Memory B cell (primary cell): ENCODE data around the gene HEBP1.

Experiments used
- ATAC-seq: fragments of 150-1000 bp; cut with Tn5 transposase; 2 replicates; pipeline ENCODE4 v1.10.0; 2021; ENCODE audit warnings: low read depth, mild to moderate bottlenecking, moderate library complexity
- DNase-seq, 2 donors: peaks; one replicate each; pipeline ENCODE4 v3.0.0; 2022; ENCODE audit warnings: low spot score in 2 of 2
- H3K27ac Mint-ChIP-seq: one replicate; pipeline ENCODE4 v1.8.0; 2022; ENCODE audit warnings: mild to moderate bottlenecking, moderate library complexity, mixed read lengths
- H3K27me3 Mint-ChIP-seq: one replicate; pipeline ENCODE4 v1.8.0; 2022; ENCODE audit warnings: mixed read lengths
- H3K36me3 Mint-ChIP-seq: one replicate; pipeline ENCODE4 v1.8.0; 2022; ENCODE audit warnings: mild to moderate bottlenecking, mixed read lengths
- H3K4me1 Mint-ChIP-seq: one replicate; pipeline ENCODE4 v1.8.0; 2022; ENCODE audit warnings: mixed read lengths
- H3K4me3 Mint-ChIP-seq: one replicate; pipeline ENCODE4 v1.8.0; 2022; ENCODE audit warnings: mild to moderate bottlenecking, moderate library complexity, mixed read lengths
- H3K9me3 Mint-ChIP-seq: one replicate; pipeline ENCODE4 v1.8.0; 2022; ENCODE audit warnings: mixed read lengths

HEBP1 gene

DNA sequence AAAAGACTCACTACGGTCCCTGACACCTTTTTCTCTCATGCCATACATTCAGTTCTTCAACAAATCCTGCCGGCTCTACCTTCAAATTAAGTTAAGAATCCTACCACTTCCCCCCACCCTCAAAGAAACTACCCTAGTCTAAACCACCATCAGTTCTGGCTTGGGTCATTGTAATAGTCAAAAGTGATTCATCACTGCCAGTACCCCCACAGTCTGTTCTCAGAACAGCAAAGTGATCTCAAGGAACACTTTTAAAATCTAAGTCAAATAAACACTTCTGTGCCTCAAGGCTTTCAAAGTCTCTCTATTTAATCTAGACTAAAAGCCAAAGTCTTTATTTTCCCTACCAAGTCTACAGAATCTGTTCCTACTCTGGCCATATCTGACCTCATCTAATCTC lies 32.1 kb upstream of the HEBP1 start:
- H3K27me3 Mint-ChIP-seq, result peaks cover 1% of the 10 kb centered on the region
- H3K4me3 Mint-ChIP-seq, result no peak overlapping the region
- no peak for DNase-seq
- no peak overlapping the region for H3K27ac Mint-ChIP-seq
- no peak for ATAC-seq
- H3K36me3 Mint-ChIP-seq, result no peaks in the 10 kb centered on the region
- no peaks in the 10 kb centered on the region for H3K9me3 Mint-ChIP-seq
- H3K4me1 Mint-ChIP-seq, result no peaks in the 10 kb centered on the region

DNA sequence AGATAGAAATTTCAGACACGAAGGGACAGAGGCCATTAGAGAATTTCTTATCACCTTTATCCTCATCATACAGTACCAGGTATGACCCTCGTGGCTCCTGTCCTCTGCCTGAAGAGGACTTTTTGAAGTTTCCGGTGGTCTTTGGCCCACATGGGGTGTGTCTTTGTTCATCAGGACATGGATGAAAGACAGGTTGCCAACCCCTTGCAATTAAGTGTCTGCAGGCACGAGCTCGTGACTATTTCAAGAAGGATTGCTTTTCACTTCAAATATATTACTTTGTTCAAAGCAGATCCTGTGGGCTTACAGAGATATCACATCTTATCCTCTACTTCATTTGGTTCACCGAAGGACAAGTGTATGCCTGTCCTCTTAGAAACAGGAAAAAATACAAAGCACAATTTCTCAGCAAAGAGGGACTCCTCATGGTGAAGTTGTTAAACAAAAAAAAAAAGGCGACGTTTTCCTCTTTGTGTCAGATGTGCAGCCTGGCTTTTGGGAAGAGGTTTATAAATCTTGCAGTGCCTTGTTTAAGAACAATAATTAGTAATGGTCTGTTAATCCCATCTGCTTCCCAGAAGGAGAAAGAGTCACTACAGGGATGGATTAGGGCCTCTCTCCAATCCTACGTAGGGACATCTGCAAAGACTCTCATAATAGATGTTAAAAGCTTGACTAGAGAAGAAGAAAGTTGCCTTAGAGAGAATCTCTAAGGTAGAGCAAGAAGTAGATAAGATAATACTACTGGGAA lies 30.7 kb upstream of the HEBP1 start:
- Mint-ChIP-seq H3K4me1 (no peaks in the 10 kb centered on the region), H3K9me3 (no peaks in the 10 kb centered on the region), H3K27ac (no peak overlapping the region), H3K27me3 (peaks cover 2% of the 10 kb centered on the region), H3K36me3 (no peaks in the 10 kb centered on the region), H3K4me3 (no peak overlapping the region)
- DNase-seq, result no peak
- ATAC-seq, result no peak

GRCh38 chr12:13028825-13029570 lies 28.9 kb upstream of the HEBP1 start:
- H3K9me3 Mint-ChIP-seq, result no peaks in the 10 kb centered on the region

DNA sequence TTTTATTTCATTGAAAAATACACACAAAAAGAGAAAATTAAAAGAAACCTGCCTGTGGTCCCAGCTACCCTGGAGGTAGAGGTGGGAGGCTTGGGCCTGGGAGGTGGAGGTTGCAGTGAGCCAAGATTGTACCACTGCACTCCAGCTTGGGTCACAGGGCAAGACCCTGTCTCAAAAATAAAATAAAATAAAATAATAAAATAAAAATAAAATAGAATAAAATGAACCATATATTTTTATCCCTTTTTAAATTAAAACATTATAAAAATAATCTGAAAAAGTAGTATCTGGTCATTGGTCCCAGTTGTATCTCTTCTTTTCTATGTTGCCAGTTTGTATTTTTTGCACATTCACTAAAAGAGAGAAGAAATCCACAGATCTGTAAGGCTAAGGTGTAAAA lies 27.4 kb upstream of the HEBP1 start:
- Mint-ChIP-seq H3K9me3 (no peaks in the 10 kb centered on the region), H3K27me3 (peaks cover 6% of the 10 kb centered on the region), H3K4me3 (no peak overlapping the region), H3K27ac (no peak overlapping the region), H3K4me1 (no peaks in the 10 kb centered on the region), H3K36me3 (no peaks in the 10 kb centered on the region)
- ATAC-seq, result no peak
- DNase-seq, result no peak

More at GRCh38 chr12:13028825-13029570, 28.9 kb upstream of the HEBP1 start:
- H3K4me1 Mint-ChIP-seq, result no peaks in the 10 kb centered on the region
- peaks cover 5% of the 10 kb centered on the region for H3K27me3 Mint-ChIP-seq
- no peak overlapping the region for H3K27ac Mint-ChIP-seq
- ATAC-seq (no peak), DNase-seq (no peak)
- no peaks in the 10 kb centered on the region for H3K36me3 Mint-ChIP-seq
- no peak overlapping the region for H3K4me3 Mint-ChIP-seq

GRCh38 chr12:13027032-13027431 lies 27.0 kb upstream of the HEBP1 start:
- H3K4me3 Mint-ChIP-seq, result no peak overlapping the region
- H3K4me1 Mint-ChIP-seq, result no peaks in the 10 kb centered on the region
- H3K27ac Mint-ChIP-seq, result no peak overlapping the region
- ATAC-seq (no peak), DNase-seq (no peak)
- no peaks in the 10 kb centered on the region for H3K36me3 Mint-ChIP-seq
- peaks cover 6% of the 10 kb centered on the region for H3K27me3 Mint-ChIP-seq
- H3K9me3 Mint-ChIP-seq, result no peaks in the 10 kb centered on the region

DNA sequence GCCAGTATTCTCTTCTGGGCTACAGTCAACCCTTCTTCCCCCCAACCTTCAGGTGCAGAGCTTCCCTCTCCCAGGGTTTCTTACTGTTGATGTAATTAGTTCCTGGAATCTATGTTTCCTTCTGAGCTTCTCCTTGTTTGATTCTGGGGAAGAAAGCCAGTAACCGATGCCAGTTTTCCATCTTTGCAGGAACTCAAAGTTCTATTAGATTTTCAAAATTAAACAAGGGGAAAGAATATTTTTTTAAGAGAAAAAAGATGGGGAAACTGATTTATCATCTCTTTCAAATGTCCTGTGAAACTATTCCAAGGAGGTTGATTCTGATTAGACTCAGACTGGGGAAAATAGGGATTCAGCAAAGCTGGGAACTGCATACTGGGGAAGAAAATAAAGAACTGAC lies 26.2 kb upstream of the HEBP1 start:
- Mint-ChIP-seq H3K27me3 (peaks cover 6% of the 10 kb centered on the region), H3K9me3 (no peaks in the 10 kb centered on the region), H3K4me1 (no peaks in the 10 kb centered on the region), H3K27ac (no peak overlapping the region), H3K36me3 (no peaks in the 10 kb centered on the region), H3K4me3 (no peak overlapping the region)
- ATAC-seq (no peak), DNase-seq (no peak)

DNA sequence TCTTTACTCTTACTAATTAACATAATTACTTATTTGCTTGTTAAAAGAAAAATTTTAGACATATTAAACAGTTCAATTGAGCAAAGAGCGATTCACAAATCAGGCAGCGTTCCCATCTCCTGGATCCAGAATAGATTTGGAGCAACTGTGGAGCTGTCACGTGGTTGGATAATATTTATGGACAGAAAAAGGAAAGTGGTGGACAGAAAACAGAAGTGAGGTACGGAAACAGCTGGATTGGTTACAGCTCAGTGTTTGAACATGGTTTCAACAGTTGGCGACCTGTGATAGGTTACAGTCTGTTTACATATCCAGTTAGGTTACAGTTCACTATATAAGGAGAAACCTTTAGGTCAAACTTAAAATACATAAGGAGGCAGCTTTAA lies 24.5 kb upstream of the HEBP1 start:
- DNase-seq, result no peak

GRCh38 chr12:13023811-13024530 lies 23.9 kb upstream of the HEBP1 start:
- no peaks in the 10 kb centered on the region for H3K36me3 Mint-ChIP-seq
- DNase-seq (no peak), ATAC-seq (no peak)
- no peaks in the 10 kb centered on the region for H3K4me1 Mint-ChIP-seq
- peaks cover 10% of the 10 kb centered on the region for H3K27me3 Mint-ChIP-seq
- H3K27ac Mint-ChIP-seq, result no peak overlapping the region
- H3K4me3 Mint-ChIP-seq, result no peak overlapping the region
- H3K9me3 Mint-ChIP-seq, result no peaks in the 10 kb centered on the region

More for the DNA sequence above, 24.5 kb upstream of the HEBP1 start:
- ATAC-seq, result no peak
- Mint-ChIP-seq H3K27ac (no peak overlapping the region), H3K4me1 (no peaks in the 10 kb centered on the region), H3K4me3 (no peak overlapping the region), H3K9me3 (no peaks in the 10 kb centered on the region), H3K36me3 (no peaks in the 10 kb centered on the region), H3K27me3 (peaks cover 10% of the 10 kb centered on the region)

- H3K27me3 Mint-ChIP-seq, result peaks cover 10% of the 10 kb centered on the region
- H3K4me1 Mint-ChIP-seq, result no peaks in the 10 kb centered on the region
- H3K4me3 Mint-ChIP-seq, result no peak overlapping the region
- H3K36me3 Mint-ChIP-seq, result no peaks in the 10 kb centered on the region
- no peaks in the 10 kb centered on the region for H3K9me3 Mint-ChIP-seq
- DNase-seq, result no peak
- no peak for ATAC-seq
- no peak overlapping the region for H3K27ac Mint-ChIP-seq
Observed at GRCh38 chr12:13022851-13023271, 22.8 kb upstream of the HEBP1 start.

DNA sequence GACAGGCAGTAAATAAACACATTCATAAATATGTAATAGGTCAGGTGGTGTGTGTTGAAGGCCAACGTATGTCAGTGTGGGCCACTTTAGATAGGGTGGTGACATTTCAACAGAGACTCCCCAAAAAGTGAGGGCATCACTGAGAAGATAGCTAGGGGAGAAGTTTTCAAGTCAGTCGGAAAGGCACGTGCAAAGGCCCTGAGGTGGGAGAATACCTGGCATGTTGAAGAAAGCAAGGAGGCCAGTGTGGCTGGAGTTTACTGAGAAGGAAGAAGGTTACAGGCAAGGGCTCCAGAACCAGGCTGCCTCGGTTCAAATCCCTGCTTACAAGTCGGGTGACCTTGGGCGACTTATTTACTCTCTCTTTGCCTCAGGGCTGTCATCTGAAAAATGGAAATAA lies 11.0 kb upstream of the HEBP1 start:
- ATAC-seq (no peak), DNase-seq (no peak)
- Mint-ChIP-seq H3K27ac (no peak overlapping the region), H3K36me3 (no peaks in the 10 kb centered on the region), H3K4me3 (no peak overlapping the region), H3K27me3 (no peaks in the 10 kb centered on the region), H3K4me1 (no peaks in the 10 kb centered on the region), H3K9me3 (no peaks in the 10 kb centered on the region)

- DNase-seq, result no peak
- Mint-ChIP-seq H3K4me3 (no peak overlapping the region), H3K9me3 (no peaks in the 10 kb centered on the region), H3K36me3 (no peaks in the 10 kb centered on the region), H3K27me3 (peaks cover 1% of the 10 kb centered on the region), H3K4me1 (no peaks in the 10 kb centered on the region), H3K27ac (no peak overlapping the region)
- no peak for ATAC-seq
Observed at GRCh38 chr12:13008741-13009380, 8.8 kb upstream of the HEBP1 start.

GRCh38 chr12:13007496-13008233 lies 7.6 kb upstream of the HEBP1 start:
- H3K4me1 Mint-ChIP-seq, result peaks cover 3% of the 10 kb centered on the region
- no peaks in the 10 kb centered on the region for H3K36me3 Mint-ChIP-seq
- no peaks in the 10 kb centered on the region for H3K9me3 Mint-ChIP-seq
- peaks cover 1% of the 10 kb centered on the region for H3K27me3 Mint-ChIP-seq
- H3K27ac Mint-ChIP-seq, result no peak overlapping the region
- DNase-seq (no peak), ATAC-seq (no peak)
- no peak overlapping the region for H3K4me3 Mint-ChIP-seq

DNA sequence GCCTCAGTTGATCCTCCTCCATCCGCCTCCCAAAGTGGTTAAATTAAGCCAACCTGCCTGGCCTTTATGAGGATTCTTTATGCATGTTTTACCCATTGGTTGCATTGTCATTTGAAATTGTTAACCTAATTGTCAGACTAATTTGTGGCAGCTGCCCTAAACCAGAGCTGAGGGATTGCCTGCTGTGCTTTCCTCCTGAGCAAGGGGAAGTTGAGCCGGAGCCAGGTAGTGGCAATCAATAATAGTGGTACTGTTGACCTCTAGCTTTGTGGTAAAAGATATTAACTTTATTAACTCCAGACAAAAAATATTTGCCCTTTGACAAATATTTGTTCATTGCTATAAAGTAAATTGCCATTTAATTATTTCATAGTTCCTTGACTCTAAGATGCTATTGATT lies 5.6 kb upstream of the HEBP1 start:
- Mint-ChIP-seq H3K9me3 (no peaks in the 10 kb centered on the region), H3K27ac (no peak overlapping the region), H3K4me3 (no peak overlapping the region), H3K36me3 (no peaks in the 10 kb centered on the region), H3K4me1 (peaks cover 14% of the 10 kb centered on the region), H3K27me3 (peaks cover 1% of the 10 kb centered on the region)
- DNase-seq (no peak), ATAC-seq (no peak)
